Measurements from ENCODE around the gene MRPL38. TPM values are rescaled to one million over a fixed set of nuclear protein-coding genes. Genes with fewer than 3 reads are reported as not detected.

The MRPL38 gene
- total and polyA plus RNA-seq, 2 of the 8 experiments (the other 6 are each of a cell fraction or from before 2014, with no cell fraction given), result 78.4 to 125 TPM

GRCh38 chr17:75925103-75925502, 20.4 kb upstream of the MRPL38 start:
- Histone ChIP-seq H2BK20ac (ENCODE audit: low read length) (no peak overlapping the region), H3K9ac (replicated peaks in 1 of 4; ENCODE audit: extremely low read depth in 1 of 4, low read depth in 3 of 4, low read length in 3 of 4) (no peak overlapping the region), H3K23me2 (ENCODE audit: low read depth, low read length) (no peaks in the 10 kb centered on the region), H3K36me3 (ENCODE audit: control insufficient read depth in 2 of 4, insufficient read depth in 4 of 4, low read length in 3 of 4) (peaks cover 0 to 8% (median 6%) of the 10 kb centered on the region in 4 experiments; a peak in 2 of 8 replicates), H4K8ac (ENCODE audit: extremely low read depth, insufficient read depth, low read length) (no peak overlapping the region; the same call in 1 of the 2 replicates), H3K4me3 (ENCODE audit: extremely low read depth in 1 of 4, insufficient read depth in 2 of 4, low read depth in 3 of 4, low read length in 4 of 4) (no peak overlapping the region), H4K91ac (replicated peaks; ENCODE audit: insufficient read length, low read length) (no peak overlapping the region), H2AFZ (ENCODE audit: low read length) (no peak overlapping the region), H4K20me1 (replicated peaks in 1 of 2; ENCODE audit: control insufficient read depth in 1 of 2, insufficient read depth in 2 of 2, low read length in 2 of 2) (no peaks in the 10 kb centered on the region), H3K23ac (ENCODE audit: insufficient read length) (no peak overlapping the region), H4K5ac (ENCODE audit: insufficient read length, low read depth, low read length) (no peak overlapping the region), H3K56ac (replicated peaks; ENCODE audit: insufficient read length, low read depth, low read length) (no peak overlapping the region), H3K9me3 (ENCODE audit: insufficient read depth in 2 of 2, low read depth in 1 of 2, low read length in 1 of 2) (no peaks in the 10 kb centered on the region), H3K79me2 (ENCODE audit: control insufficient read depth in 1 of 2, insufficient read depth in 2 of 2, low read length in 2 of 2) (no peaks in the 10 kb centered on the region), H3K4ac (replicated peaks; ENCODE audit: insufficient read length, low read depth, low read length) (no peak overlapping the region), H2AK5ac (ENCODE audit: low read depth, low read length) (no peak overlapping the region), H2BK15ac (ENCODE audit: low read length) (no peak overlapping the region), H2BK5ac (ENCODE audit: low read depth, low read length) (no peak overlapping the region), H2BK12ac (ENCODE audit: low read depth, low read length) (no peak overlapping the region), H3K18ac (ENCODE audit: extremely low read depth, low read length) (no peak overlapping the region), H3K79me1 (ENCODE audit: low read depth, low read length) (no peaks in the 10 kb centered on the region), H3K27me3 (replicated peaks in 1 of 4; ENCODE audit: control insufficient read depth in 3 of 4, extremely low read depth in 1 of 4, insufficient read depth in 3 of 4, low read length in 3 of 4) (no peaks in the 10 kb centered on the region), H3K14ac (ENCODE audit: insufficient read length) (no peak overlapping the region), H2BK120ac (replicated peaks; ENCODE audit: low read depth, low read length) (no peak overlapping the region), H3K4me2 (ENCODE audit: insufficient read depth in 1 of 2, low read depth in 2 of 2, low read length in 2 of 2) (no peak overlapping the region), H3K27ac (ENCODE audit: low read depth, low read length) (no peak overlapping the region), H3K4me1 (replicated peaks in 1 of 4; ENCODE audit: control insufficient read depth in 3 of 4, insufficient read depth in 4 of 4, low read length in 3 of 4) (no peaks in the 10 kb centered on the region)
- no peak for FAIRE-seq
- no peak for TF ChIP-seq RXRA (IDR thresholded peaks at IDR 0.05; ENCODE audit: insufficient read depth, low read depth, low read length)
- no peak for TF ChIP-seq JUN (IDR thresholded peaks at IDR 0.05; ENCODE audit: low read depth, low read length)
- TF ChIP-seq SP2 (IDR thresholded peaks at IDR 0.05; ENCODE audit: low read length), result no peak
- TF ChIP-seq, protein P1, sequence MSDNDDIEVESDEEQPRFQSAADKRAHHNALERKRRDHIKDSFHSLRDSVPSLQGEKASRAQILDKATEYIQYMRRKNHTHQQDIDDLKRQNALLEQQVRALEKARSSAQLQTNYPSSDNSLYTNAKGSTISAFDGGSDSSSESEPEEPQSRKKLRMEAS (IDR thresholded peaks at IDR 0.05), result no peak
- no peak for TF ChIP-seq BACH1 (IDR thresholded peaks at IDR 0.05; ENCODE audit: low read length)
- TF ChIP-seq SIRT6 (IDR thresholded peaks at IDR 0.05; ENCODE audit: low read length), result no peak
- no peak for TF ChIP-seq NRF1 (IDR thresholded peaks at IDR 0.05; ENCODE audit: low read depth, low read length)
- TF ChIP-seq ZNF274 (IDR thresholded peaks at IDR 0.05; ENCODE audit: borderline replicate concordance, extremely low read depth, low read length), result no peak
- no peak for TF ChIP-seq TAF1 (IDR thresholded peaks at IDR 0.05; ENCODE audit: low read depth, low read length)
- POLR2A ChIA-PET (ENCODE audit: partially characterized antibody), result interaction anchor here (1.1 to 1.3 kb wide), 2 partner anchors 11 to 21 kb away, joined by 3 to 5 read pairs; partner anchors contain the start of gene MRPL38
- CTCF ChIA-PET (ENCODE audit: partially characterized antibody), result interaction anchor here (0.7 to 51.3 kb wide), 9 partner anchors 9 to 84 kb away, joined by 3 to 885 read pairs (median 4); partner anchors contain the start of genes CDK3 and MRPL38
- 88% methylated on average over 11 of the region's 11 CpGs; no CpG with 5 or more reads in 1 of the 2 experiments for WGBS, 2 experiments (ENCODE audit: extremely low coverage in 1 of 2, insufficient coverage in 1 of 2, insufficient read length in 1 of 2, insufficient replicate concordance in 2 of 2, low coverage in 1 of 2, low lambda C conversion rate in 2 of 2, missing lambda C conversion rate in 1 of 2)
- DNase-seq (ENCODE audit: low read depth in 1 of 2, low spot score in 2 of 2), result no peak
